ENCODE measurements around the gene ARL6IP4. TPM values are rescaled to one million over a fixed set of nuclear protein-coding genes. Genes with fewer than 3 reads are reported as not detected.

The ARL6IP4 gene
- total and polyA plus RNA-seq, 10 of the 15 experiments (the other 5 are each of a cell fraction or from before 2014, with no cell fraction given) = 2.5 to 320 (median 188) TPM

DNA sequence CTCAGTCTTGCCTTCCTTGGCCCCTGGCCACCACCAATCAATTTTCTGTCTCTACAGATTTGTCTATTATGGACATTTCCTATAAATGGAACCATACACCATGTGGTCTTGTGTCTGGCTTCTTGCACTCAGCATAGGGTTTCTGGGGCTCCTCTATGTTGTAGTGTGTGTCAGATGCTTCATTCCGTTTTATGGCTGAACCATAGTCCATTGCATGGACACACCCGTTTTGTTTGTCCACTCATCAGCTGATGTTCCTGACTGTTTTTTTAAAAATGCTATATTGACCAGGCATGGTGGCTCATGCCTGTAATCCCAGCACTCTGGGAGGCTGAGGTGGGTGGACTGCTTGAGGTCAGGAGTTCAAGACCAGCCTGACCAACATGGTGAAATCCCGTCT, 21.0 kb downstream of the ARL6IP4 start:
- DNase-seq (ENCODE audit: low read depth, low spot score) (no peak), FAIRE-seq (no peak), ATAC-seq (no peak)
- SMC1A ChIA-PET (ENCODE audit: uncharacterized antibody, unreplicated experiment) = no interaction called here
- H3K4me2 ChIP-seq (ENCODE audit: control insufficient read depth, insufficient read depth) = no peak overlapping the region
- CTCF ChIA-PET = no interaction called here
- H3K79me2 ChIP-seq (ENCODE audit: control insufficient read depth, insufficient read depth, low read length) = no peaks in the 10 kb centered on the region
- H4K20me1 ChIP-seq (ENCODE audit: control insufficient read depth, insufficient read depth) = no peaks in the 10 kb centered on the region
- H3K4me3 ChIP-seq = no peak overlapping the region
- in situ Hi-C loops (cut with MboI) = no loop called here
- H3K27me3 ChIP-seq (replicated peaks in 1 of 2; ENCODE audit: control insufficient read depth in 2 of 2, insufficient read depth in 2 of 2, low read length in 1 of 2) = no peaks in the 10 kb centered on the region
- intact Hi-C loops (cut with micrococcal nuclease; ENCODE audit: unreplicated experiment) = no loop called here
- WGBS (ENCODE audit: insufficient coverage, insufficient replicate concordance, low lambda C conversion rate, missing lambda C conversion rate) = 2% methylated on average over 3 of the region's 3 CpGs
- no peaks in the 10 kb centered on the region for H3K4me1 ChIP-seq (ENCODE audit: control insufficient read depth, insufficient read depth, low read length)
- TF ChIP-seq POU2F2 (IDR thresholded peaks at IDR 0.05; ENCODE audit: borderline replicate concordance, low read depth, low read length) (no peak), NFIC (IDR thresholded peaks at IDR 0.05; ENCODE audit: low read depth, low read length) (no peak)
- BruUV-seq (replicated peaks) = no TSS peak
- H3K27ac ChIP-seq (ENCODE audit: control insufficient read depth, insufficient read depth) = no peak overlapping the region
- H3K36me3 ChIP-seq (ENCODE audit: control insufficient read depth in 2 of 2, insufficient read depth in 2 of 2, low read length in 1 of 2) = no peaks in the 10 kb centered on the region
- no peaks in the 10 kb centered on the region for H3K9me3 ChIP-seq (replicated peaks; ENCODE audit: control insufficient read depth, insufficient read depth, low read length)
- RAD21 ChIA-PET (ENCODE audit: unreplicated experiment) = no interaction called here
- POLR2A ChIA-PET = no interaction called here
- H3K9ac ChIP-seq (ENCODE audit: control insufficient read depth, insufficient read depth, low read length) = no peak overlapping the region
- no peak overlapping the region for H2AFZ ChIP-seq (ENCODE audit: control insufficient read depth, low read depth, low read length)

GRCh38 chr12:123003257-123003656, 22.8 kb downstream of the ARL6IP4 start:
- 52% methylated on average over 6 of the region's 6 CpGs for WGBS (ENCODE audit: insufficient coverage, insufficient replicate concordance, low lambda C conversion rate, missing lambda C conversion rate)
- Histone ChIP-seq H4K20me1 (ENCODE audit: control insufficient read depth, insufficient read depth) (no peaks in the 10 kb centered on the region), H3K27me3 (replicated peaks in 1 of 2; ENCODE audit: control insufficient read depth in 2 of 2, insufficient read depth in 2 of 2, low read length in 1 of 2) (no peaks in the 10 kb centered on the region; a peak in 1 of 4 replicates), H3K4me3 (no peak overlapping the region), H3K4me2 (ENCODE audit: control insufficient read depth, insufficient read depth) (no peak overlapping the region), H3K9me3 (replicated peaks; ENCODE audit: control insufficient read depth, insufficient read depth, low read length) (no peaks in the 10 kb centered on the region), H3K4me1 (ENCODE audit: control insufficient read depth, insufficient read depth, low read length) (no peaks in the 10 kb centered on the region), H3K27ac (ENCODE audit: control insufficient read depth, insufficient read depth) (no peak overlapping the region), H3K79me2 (ENCODE audit: control insufficient read depth, insufficient read depth, low read length) (no peaks in the 10 kb centered on the region), H2AFZ (ENCODE audit: control insufficient read depth, low read depth, low read length) (no peak overlapping the region), H3K9ac (ENCODE audit: control insufficient read depth, insufficient read depth, low read length) (no peak overlapping the region), H3K36me3 (ENCODE audit: control insufficient read depth in 2 of 2, insufficient read depth in 2 of 2, low read length in 1 of 2) (no peaks in the 10 kb centered on the region)
- no TSS peak for BruUV-seq (replicated peaks)
- ATAC-seq (no peak), FAIRE-seq (no peak), DNase-seq (ENCODE audit: low read depth, low spot score) (no peak)
- RAD21 ChIA-PET (ENCODE audit: unreplicated experiment) = no interaction called here
- in situ Hi-C loops (cut with MboI) = no loop called here
- intact Hi-C loops (cut with micrococcal nuclease; ENCODE audit: unreplicated experiment) = no loop called here
- CTCF ChIA-PET = no interaction called here
- SMC1A ChIA-PET (ENCODE audit: uncharacterized antibody, unreplicated experiment) = no interaction called here
- POLR2A ChIA-PET = no interaction called here
- no peak for TF ChIP-seq E4F1 (IDR thresholded peaks at IDR 0.05; ENCODE audit: borderline replicate concordance, partially characterized antibody)
- TF ChIP-seq, protein P1, sequence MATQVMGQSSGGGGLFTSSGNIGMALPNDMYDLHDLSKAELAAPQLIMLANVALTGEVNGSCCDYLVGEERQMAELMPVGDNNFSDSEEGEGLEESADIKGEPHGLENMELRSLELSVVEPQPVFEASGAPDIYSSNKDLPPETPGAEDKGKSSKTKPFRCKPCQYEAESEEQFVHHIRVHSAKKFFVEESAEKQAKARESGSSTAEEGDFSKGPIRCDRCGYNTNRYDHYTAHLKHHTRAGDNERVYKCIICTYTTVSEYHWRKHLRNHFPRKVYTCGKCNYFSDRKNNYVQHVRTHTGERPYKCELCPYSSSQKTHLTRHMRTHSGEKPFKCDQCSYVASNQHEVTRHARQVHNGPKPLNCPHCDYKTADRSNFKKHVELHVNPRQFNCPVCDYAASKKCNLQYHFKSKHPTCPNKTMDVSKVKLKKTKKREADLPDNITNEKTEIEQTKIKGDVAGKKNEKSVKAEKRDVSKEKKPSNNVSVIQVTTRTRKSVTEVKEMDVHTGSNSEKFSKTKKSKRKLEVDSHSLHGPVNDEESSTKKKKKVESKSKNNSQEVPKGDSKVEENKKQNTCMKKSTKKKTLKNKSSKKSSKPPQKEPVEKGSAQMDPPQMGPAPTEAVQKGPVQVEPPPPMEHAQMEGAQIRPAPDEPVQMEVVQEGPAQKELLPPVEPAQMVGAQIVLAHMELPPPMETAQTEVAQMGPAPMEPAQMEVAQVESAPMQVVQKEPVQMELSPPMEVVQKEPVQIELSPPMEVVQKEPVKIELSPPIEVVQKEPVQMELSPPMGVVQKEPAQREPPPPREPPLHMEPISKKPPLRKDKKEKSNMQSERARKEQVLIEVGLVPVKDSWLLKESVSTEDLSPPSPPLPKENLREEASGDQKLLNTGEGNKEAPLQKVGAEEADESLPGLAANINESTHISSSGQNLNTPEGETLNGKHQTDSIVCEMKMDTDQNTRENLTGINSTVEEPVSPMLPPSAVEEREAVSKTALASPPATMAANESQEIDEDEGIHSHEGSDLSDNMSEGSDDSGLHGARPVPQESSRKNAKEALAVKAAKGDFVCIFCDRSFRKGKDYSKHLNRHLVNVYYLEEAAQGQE (IDR thresholded peaks at IDR 0.05; ENCODE audit: low read depth, low read length) = no peak
- TF ChIP-seq, protein P2, sequence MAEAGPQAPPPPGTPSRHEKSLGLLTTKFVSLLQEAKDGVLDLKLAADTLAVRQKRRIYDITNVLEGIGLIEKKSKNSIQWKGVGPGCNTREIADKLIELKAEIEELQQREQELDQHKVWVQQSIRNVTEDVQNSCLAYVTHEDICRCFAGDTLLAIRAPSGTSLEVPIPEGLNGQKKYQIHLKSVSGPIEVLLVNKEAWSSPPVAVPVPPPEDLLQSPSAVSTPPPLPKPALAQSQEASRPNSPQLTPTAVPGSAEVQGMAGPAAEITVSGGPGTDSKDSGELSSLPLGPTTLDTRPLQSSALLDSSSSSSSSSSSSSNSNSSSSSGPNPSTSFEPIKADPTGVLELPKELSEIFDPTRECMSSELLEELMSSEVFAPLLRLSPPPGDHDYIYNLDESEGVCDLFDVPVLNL (IDR thresholded peaks at IDR 0.05; ENCODE audit: low read depth, low read length) = no peak
- TF ChIP-seq CHD2 (IDR thresholded peaks at IDR 0.05; ENCODE audit: borderline replicate concordance, low read depth, low read length) = no peak
- TF ChIP-seq GATAD2B (conservative IDR thresholded peaks at IDR 0.05; ENCODE audit: low read depth) = no peak
- TF ChIP-seq BRCA1 (IDR thresholded peaks at IDR 0.05; ENCODE audit: low read depth, low read length) = no peak
- TF ChIP-seq, protein P3, sequence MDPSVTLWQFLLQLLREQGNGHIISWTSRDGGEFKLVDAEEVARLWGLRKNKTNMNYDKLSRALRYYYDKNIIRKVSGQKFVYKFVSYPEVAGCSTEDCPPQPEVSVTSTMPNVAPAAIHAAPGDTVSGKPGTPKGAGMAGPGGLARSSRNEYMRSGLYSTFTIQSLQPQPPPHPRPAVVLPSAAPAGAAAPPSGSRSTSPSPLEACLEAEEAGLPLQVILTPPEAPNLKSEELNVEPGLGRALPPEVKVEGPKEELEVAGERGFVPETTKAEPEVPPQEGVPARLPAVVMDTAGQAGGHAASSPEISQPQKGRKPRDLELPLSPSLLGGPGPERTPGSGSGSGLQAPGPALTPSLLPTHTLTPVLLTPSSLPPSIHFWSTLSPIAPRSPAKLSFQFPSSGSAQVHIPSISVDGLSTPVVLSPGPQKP (IDR thresholded peaks at IDR 0.05; ENCODE audit: low read depth, low read length) = no peak
- no peak for TF ChIP-seq FOXM1 (IDR thresholded peaks at IDR 0.05; ENCODE audit: low read depth, low read length)

Measured in GM12878 (cell line).